ENCODE measurements around the gene DES. TPM values are rescaled to one million over a fixed set of nuclear protein-coding genes. Genes with fewer than 3 reads are reported as not detected.

DES gene
- total RNA-seq, 1 experiment from 2014 or later = 4.2 TPM

DNA sequence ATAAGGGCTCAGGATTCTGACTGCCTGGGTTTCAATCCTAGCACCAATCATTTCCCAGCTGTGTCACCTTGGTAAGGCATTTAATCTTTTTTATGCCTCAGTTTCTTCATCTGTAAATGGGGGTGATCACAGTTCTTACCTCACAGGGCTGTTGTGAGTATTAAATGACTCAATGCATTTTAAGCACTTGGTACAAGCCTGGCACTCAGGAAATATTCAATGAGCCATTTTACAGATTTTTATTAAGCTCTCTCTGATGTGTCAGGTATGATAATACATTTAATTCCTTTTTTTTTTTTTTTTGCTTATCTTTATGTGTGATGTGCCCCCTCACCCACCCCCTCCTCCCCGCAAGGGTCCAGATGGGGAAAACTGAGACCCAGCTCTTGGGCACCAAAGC lies 28.5 kb downstream of the DES start:
- DNase-seq (ENCODE audit: low read depth, low spot score) (no peak), ATAC-seq (no peak)
- Histone ChIP-seq H3K27me3 (ENCODE audit: insufficient read depth, low read length) (no peaks in the 10 kb centered on the region), H3K4me1 (ENCODE audit: control insufficient read depth in 1 of 2, insufficient read depth in 2 of 2, low read length in 2 of 2) (peaks cover 6 to 28% of the 10 kb centered on the region in 2 experiments), H3K9ac (ENCODE audit: low read length) (no peak overlapping the region), H3K9me3 (ENCODE audit: control insufficient read depth in 1 of 2, insufficient read depth in 1 of 2, low read depth in 1 of 2, low read length in 2 of 2) (no peaks in the 10 kb centered on the region), H3K36me3 (ENCODE audit: control insufficient read depth in 1 of 2, insufficient read depth in 2 of 2, low read length in 2 of 2) (peaks cover 0 to 3% of the 10 kb centered on the region in 2 experiments; a peak in 1 of 4 replicates), H2AFZ (ENCODE audit: low read depth, low read length, poor library complexity, severe bottlenecking) (no peak overlapping the region), H3K27ac (ENCODE audit: low read depth, low read length) (no peak overlapping the region; the same call in 1 of the 2 replicates), H3K4me3 (replicated peaks in 1 of 2; ENCODE audit: low read depth in 1 of 2, low read length in 2 of 2) (no peak overlapping the region), H3K4me2 (ENCODE audit: low read length) (no peak overlapping the region), H3K79me2 (ENCODE audit: insufficient read depth, low read length) (no peaks in the 10 kb centered on the region), H3K9me2 (ENCODE audit: insufficient read depth) (no peaks in the 10 kb centered on the region), H4K20me1 (ENCODE audit: insufficient read depth) (no peaks in the 10 kb centered on the region)
- POLR2A ChIA-PET = interaction anchor here (1.0 kb wide), 1 partner anchor 10 kb away, joined by 3 read pairs; no protein-coding TSS in a partner anchor
- no TSS peak for BruUV-seq (replicated peaks)
- RAD21 ChIA-PET (ENCODE audit: low non-redundant PET in 1 of 2, low total read pairs in 2 of 2, uncharacterized antibody in 2 of 2, unreplicated experiment in 2 of 2) = interaction anchor here in 1 of 2 experiments (0.6 kb wide), 1 partner anchor 309 kb away, joined by 4 read pairs; no protein-coding TSS in a partner anchor
- CTCF ChIA-PET = interaction anchor here (0.7 to 1.1 kb wide), 3 partner anchors 13 to 83 kb away, joined by 3 to 4 read pairs (median 3); no protein-coding TSS in a partner anchor
- TF ChIP-seq POLR2AphosphoS5 (IDR thresholded peaks at IDR 0.05; ENCODE audit: low read depth, low read length) (no peak), ZNF274 (IDR thresholded peaks at IDR 0.05; ENCODE audit: low read depth, low read length) (no peak), SRF (IDR thresholded peaks at IDR 0.05; ENCODE audit: low read depth) (no peak), TCF7L2 (IDR thresholded peaks at IDR 0.05; ENCODE audit: borderline replicate concordance, extremely low read depth, insufficient read depth, insufficient read length) (no peak), FOSL1 (IDR thresholded peaks at IDR 0.05; ENCODE audit: low read depth) (no peak), POLR2A (IDR thresholded peaks at IDR 0.05; ENCODE audit: borderline replicate concordance, extremely low read depth, insufficient read depth, insufficient read length) (no peak), EZH2 (IDR thresholded peaks at IDR 0.05) (no peak), ZFX (IDR thresholded peaks at IDR 0.05) (no peak), JUND (IDR thresholded peaks at IDR 0.05) (no peak), SP1 (IDR thresholded peaks at IDR 0.05; ENCODE audit: low read depth) (no peak), SIN3A (IDR thresholded peaks at IDR 0.05; ENCODE audit: low read depth) (no peak), CEBPB (IDR thresholded peaks at IDR 0.05; ENCODE audit: low read depth) (no peak), CBX3 (IDR thresholded peaks at IDR 0.05; ENCODE audit: low read depth) (no peak), EGR1 (IDR thresholded peaks at IDR 0.05; ENCODE audit: low read depth) (no peak)
- TF ChIP-seq, protein P1, sequence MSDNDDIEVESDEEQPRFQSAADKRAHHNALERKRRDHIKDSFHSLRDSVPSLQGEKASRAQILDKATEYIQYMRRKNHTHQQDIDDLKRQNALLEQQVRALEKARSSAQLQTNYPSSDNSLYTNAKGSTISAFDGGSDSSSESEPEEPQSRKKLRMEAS (IDR thresholded peaks at IDR 0.05) = no peak
- TF ChIP-seq, protein P2, sequence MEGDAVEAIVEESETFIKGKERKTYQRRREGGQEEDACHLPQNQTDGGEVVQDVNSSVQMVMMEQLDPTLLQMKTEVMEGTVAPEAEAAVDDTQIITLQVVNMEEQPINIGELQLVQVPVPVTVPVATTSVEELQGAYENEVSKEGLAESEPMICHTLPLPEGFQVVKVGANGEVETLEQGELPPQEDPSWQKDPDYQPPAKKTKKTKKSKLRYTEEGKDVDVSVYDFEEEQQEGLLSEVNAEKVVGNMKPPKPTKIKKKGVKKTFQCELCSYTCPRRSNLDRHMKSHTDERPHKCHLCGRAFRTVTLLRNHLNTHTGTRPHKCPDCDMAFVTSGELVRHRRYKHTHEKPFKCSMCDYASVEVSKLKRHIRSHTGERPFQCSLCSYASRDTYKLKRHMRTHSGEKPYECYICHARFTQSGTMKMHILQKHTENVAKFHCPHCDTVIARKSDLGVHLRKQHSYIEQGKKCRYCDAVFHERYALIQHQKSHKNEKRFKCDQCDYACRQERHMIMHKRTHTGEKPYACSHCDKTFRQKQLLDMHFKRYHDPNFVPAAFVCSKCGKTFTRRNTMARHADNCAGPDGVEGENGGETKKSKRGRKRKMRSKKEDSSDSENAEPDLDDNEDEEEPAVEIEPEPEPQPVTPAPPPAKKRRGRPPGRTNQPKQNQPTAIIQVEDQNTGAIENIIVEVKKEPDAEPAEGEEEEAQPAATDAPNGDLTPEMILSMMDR (IDR thresholded peaks at IDR 0.05 in 2 of 3, conservative IDR thresholded peaks at IDR 0.05 in 1 of 3; ENCODE audit: borderline replicate concordance in 1 of 3, insufficient read depth in 1 of 3, low read depth in 2 of 3, low read length in 2 of 3) = no peak
- TF ChIP-seq, protein P3, sequence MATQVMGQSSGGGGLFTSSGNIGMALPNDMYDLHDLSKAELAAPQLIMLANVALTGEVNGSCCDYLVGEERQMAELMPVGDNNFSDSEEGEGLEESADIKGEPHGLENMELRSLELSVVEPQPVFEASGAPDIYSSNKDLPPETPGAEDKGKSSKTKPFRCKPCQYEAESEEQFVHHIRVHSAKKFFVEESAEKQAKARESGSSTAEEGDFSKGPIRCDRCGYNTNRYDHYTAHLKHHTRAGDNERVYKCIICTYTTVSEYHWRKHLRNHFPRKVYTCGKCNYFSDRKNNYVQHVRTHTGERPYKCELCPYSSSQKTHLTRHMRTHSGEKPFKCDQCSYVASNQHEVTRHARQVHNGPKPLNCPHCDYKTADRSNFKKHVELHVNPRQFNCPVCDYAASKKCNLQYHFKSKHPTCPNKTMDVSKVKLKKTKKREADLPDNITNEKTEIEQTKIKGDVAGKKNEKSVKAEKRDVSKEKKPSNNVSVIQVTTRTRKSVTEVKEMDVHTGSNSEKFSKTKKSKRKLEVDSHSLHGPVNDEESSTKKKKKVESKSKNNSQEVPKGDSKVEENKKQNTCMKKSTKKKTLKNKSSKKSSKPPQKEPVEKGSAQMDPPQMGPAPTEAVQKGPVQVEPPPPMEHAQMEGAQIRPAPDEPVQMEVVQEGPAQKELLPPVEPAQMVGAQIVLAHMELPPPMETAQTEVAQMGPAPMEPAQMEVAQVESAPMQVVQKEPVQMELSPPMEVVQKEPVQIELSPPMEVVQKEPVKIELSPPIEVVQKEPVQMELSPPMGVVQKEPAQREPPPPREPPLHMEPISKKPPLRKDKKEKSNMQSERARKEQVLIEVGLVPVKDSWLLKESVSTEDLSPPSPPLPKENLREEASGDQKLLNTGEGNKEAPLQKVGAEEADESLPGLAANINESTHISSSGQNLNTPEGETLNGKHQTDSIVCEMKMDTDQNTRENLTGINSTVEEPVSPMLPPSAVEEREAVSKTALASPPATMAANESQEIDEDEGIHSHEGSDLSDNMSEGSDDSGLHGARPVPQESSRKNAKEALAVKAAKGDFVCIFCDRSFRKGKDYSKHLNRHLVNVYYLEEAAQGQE (IDR thresholded peaks at IDR 0.05; ENCODE audit: low read depth) = no peak
- intact Hi-C loops (cut with micrococcal nuclease) = no loop called here

Measured in HCT116 (cell line).